GM19467 (cell line): ENCODE results near the gene CISD3.

Experiments
- ATAC-seq: cut with Tn5 transposase; IDR thresholded peaks from one replicate; pipeline ENCODE4 v1.9.1; 2021; ENCODE audit warnings: mild to moderate bottlenecking, moderate library complexity; ENCODE audit not compliant: unreplicated experiment

Gene CISD3

DNA sequence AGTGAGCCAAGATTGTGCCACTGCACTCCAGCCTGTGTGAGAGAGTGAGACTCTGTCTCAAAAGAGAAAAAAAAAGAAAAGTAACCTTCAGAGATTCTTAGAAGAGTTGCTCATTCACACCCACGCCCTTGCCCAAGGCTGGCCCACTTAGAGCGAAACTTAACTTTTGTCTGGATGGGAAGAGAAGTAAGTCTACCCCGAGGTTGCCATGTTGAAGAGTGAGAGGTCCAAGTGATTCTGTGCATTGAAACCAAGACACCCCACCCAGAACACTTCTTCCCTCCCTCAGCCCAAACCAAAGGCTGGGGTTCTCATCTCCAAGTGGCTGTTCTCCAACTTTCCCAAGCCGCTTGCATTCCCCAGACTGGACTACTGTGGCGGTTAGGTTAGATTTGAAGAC lies 2.4 kb upstream of the CISD3 start:
- ATAC-seq, result no peak

DNA sequence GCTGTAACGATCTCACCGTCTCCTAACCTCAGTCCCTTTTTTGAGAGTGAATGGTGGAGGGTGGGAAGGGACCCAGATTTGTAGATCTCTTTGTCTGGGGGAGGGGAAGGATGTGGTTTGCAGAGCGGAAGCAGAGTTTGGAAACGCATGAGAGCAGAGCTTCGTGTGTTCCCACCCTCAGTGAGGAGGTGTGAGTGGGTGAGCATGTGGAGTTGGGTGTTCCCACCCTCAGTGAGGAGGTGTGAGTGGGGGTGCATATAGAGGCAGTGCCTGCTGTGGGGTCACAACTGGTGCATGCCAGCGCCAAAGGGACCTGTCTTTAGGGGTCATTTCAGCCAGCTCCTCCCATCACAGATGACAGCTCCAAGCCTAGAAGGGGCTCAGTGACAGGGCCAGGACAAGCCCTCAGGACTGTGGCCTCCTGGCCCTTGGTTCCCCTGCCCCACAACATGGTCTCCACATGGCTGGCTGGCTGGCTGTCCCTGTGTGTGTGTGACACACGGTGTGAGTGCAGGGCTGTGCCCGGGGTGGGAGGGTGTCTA lies 1.8 kb upstream of the CISD3 start:
- no peak for ATAC-seq

DNA sequence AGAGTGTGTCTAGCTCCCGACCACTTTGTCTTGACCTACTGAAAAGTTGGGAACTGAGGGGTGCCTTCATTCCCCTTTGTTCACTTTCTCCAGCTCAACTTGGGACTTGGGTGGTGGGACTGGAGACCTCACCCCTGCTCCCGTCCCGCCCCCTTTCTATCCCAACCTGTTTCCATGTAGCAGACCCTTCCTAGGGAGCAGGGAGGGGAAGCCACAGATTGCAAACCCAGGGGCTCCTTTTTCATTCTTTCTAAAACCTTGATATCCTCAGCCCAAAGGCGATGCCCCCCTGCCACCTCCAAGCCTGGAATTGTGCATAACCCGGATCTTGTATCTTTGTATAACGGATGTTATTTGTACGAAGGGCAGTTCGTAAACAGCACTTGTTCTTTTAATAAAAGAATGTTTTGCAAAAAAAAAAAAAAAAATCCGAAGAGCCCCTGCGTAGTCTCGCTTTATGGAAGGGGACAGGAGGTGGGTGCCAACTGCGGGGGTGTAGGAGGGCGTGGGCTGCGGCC lies 714 bp upstream of the CISD3 start:
- ATAC-seq, result no peak

DNA sequence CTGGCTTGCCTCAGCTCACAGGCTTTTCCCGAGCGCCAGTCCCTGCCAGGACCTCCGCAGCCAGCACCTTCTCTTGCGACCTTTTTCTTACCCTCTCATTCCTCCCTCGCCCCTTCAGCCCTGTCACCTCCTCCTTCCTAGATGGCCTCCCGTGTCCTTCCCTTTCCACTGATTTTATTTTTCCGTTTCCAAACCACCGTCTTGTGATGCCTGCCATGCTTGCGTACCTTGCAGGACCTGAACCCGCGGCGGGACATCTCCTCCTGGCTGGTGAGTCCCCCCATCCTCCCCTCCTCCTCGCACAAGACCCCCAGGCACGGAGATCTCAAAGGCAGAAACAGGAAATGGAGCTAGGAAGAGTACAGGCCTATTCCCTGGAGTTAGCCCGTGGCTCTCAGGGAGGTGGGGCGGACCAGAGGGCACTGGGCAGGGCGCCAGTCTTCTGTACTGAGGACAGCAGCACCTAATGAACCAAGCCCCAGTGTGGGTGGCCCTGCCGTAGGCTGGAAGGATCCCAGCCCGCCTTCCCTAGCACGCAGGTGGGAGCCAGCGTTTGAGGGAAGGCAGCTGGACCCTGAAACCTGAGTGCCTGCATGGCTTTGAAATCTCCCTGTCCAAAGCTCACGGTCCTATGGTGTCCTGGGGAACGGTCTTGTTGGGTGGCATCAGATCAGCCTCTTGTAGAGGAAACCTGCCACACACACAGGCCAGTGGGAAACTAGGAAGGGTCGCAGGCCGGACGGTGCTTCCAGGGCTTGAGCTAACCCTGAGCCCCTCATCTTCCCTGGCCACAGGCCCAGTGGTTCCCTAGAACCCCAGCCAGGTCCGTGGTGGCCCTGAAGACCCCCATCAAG lies 612 bp downstream of the CISD3 start:
- no peak for ATAC-seq

DNA sequence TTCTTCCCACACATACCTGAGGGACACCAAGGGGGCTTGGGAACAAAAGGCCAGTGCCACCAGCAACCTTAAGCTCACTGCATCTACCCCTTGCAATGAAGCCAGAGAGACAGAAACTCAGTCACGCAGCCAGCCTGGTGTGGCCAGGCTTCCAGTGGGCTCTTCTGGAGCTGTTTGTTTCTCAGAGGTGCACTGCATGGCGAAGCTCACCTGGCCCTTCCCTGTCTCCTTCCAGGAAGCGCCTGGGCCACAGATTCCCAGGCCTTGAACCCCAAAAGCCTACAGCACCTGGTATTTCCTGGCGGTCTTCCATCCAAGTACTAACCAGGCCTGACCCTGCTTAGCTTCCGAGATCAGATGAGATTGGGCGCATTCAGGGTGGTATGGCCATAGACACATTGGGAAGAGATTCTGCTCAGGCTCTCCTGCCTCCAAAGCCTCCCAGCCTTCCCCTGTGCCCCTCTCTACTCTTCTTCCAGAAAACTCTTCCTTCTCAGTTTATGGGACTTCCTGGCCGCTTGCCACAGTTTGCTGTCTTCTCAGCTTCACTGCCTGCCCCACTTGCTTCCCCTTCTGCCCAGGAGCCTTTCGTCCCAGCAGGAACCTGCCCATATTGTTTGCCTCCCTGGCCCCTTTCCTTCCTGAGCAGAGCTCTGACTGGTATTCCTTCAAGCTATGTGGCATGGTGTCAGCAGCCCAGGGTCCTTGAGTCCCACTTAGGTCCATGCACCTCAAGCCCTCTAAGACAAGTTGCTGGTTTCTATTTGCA lies 1.6 kb downstream of the CISD3 start:
- ATAC-seq, result no peak

DNA sequence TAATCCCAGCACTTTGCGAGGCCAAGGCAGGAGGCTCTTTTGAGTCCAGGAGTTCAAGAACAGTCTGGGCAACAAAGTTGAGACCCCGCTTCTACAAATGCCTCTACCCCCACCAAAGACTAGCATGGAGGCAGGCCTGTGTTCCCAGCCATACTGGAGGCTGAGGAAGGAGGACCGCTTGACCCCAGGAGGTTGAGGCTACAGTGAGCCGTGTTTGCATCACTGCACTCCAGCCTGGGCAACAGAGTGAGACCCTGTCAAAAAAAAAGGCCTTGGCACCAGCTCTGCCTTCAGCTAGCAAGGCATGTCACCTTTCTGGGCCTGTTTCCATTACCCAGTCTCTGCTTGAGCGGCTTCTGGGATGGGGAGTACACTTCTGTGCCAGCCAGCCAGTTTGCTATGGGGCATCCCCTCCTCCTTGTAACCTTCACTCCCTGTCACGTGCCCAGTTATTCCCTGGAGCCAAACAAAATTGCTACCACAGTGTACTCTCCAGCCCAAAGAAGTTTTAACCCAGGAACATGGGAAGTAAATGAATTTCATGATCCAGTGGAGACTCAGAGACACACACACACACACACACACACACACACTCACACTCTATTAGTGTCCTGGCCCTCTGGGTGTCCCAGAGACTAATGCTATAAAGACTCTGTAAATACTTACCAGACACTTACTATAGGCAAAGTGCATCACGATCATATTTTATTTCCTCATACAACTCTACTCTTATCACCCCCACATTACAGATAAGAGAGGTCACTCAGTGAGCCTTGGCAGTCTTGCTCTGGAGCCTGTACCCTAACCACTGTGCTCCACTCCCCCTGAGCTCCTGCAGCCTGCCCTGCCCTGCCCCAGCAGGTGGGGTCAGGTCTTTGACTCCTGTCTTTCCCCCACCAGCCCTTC lies 2.5 kb downstream of the CISD3 start:
- no peak for ATAC-seq

DNA sequence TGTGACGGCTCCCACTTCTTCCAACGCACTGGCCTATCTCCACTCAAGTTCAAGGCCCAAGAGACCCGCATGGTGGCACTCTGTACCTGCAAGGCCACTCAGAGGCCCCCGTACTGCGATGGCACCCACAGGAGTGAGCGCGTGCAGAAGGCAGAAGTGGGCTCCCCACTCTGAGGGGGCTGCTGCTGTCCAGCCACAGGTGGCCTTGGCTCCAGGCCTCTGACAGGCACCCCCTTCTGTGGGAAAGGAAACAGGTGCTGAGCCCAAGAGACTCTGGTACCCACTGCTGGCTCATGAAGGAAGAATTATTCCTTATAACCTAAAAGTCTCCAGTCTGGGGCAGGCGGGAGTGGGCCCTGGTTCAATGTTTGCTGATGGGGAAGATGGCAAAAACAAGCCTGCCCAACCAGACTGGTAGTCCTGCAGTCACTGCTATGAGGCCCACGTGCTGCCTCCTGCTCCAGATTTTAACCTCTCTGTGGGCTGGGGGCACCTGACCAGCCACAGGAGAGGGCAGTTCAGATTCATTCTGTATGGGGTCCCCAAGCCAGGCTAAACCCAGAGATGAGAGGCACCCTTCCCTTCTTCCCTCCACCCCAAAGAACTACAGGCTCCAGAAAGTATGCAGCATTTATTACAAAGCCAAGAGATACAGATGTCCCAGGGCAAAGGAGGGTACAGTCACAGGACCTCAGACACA lies 3.3 kb downstream of the CISD3 start:
- ATAC-seq, result no peak

DNA sequence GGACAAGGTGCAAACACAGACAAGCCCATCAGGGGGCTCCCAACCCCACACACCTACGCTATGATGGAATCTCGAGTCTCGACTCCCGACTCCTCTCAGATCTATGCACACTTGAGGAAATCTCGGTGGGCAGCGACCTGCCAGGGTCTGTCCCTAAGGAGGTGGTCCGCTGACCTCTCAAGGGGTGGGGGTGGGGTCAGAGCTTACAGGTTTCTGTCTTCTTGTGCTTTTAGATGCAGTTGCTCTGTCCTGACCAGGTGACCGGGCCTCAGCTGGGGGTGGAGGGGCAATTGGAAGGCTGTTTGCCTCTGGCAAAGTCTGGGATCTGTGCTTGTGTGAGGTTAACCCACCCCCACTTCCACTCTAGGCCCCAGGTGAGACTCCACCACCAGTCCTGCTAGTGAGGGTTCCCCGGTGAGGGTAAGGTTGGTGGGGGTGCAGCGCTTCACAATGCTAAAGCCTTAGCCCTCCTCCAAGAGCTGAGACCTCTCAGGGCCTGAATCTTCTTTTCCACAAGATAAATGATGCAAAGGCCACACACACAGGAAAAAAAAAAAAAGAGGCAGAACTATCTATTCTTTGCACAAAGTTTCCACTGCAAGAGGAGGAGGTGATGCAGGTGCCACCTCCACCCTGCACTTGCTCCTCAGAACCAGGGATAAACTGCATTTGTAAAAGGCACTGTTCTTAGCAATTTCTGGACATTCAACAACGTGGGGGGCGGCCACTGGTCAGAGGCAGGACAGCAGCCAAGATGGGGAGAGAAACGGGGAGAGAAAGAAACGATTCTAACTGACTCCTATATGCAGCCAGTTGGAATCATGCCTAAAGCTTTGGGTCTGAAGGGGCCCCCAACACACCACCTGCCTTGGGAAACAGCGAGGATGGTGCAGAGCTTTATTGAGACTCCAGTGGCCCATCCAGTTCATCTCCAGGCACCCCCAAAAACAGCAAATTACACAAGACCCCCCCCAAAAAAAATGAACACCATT lies 4.1 kb downstream of the CISD3 start:
- no peak for ATAC-seq

DNA sequence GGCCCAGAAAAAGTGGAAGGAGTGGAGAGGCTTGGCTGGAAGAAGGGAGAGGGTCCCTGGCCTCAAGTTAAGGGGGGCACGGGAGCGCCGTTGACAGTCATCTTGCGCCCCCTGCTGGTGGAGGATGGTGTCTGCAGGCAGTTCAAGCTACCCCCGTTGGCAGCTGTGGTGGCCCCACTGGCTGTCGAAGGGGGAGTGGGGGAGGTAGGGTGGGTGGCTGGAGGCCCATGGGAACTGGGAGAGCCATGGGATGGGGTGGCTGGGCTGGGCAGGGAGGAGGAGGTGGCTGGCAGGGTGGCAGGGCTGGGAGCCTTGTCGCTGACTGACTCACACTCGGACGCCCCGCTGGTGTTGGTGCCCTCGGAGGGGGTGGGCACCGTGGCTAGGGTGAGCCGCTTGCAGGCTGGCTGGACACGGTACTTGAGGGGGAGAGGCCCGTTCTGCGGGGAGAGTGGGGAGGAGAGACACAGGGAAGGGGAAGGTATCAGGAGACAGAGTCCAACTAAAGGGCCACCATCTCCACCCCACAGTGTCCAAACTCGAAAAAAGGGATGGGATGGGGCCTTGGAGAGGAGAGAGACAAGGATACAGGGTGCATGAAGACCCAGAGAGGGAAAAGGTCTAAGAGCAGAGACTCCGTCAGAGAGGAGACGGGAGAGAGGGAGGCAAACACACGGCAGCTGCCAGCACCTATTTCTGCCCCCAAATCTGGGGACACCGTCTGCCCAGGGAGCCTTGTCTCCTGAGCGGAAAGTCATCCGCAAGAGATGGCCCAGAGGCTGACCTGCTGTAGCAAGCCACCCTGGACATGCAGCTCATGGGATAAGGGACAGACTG lies 5.2 kb downstream of the CISD3 start:
- ATAC-seq, result no peak

DNA sequence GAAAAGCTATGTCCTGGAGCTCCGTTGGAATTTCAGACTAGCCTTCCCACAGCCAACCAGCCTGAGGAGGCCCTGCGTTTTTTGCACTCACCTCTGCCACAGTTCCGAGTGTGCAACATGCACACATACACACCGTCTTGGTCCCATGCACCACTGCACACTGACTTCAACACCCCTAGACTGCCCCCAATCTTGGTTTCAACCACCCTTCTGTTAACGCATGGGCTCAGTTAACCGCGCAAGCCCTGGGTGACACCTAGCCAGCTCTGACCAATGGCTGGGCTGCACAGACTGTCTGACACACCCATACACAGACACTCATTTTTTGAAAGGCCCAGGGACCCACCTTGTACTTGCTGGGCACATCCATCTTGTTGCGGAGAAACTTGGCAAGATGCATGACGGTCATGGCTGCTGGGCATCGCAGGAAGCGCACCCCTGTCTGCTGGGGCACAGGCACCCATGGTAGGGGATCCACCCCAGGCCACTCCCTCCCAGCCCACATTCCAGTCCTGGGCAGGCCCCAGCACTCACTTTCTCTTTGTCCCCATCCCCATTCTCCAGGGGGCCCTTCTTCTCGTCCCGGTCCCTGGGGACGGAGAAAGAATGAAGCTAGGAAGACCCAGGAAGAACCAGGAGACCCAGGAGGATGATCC lies 8.0 kb downstream of the CISD3 start:
- ATAC-seq, result no peak

DNA sequence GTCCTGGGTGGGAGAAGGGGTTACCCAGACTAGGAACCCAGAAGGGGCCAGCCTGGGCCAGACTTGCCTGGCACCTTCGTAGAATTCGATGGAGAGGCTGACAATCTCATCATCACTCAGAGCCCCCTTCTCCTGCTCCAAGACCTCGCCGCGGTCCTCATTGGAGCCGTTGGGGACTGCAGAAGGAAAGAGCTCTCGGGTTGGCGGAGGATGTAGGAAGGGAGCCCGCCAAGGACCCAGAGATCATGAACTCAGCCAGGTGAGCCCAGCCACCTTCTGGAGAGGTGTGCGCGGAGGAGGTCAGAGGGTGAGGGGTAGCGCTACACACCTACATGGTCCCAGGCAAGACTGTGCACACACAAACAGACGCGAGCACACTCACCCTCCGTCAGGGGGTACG lies 8.5 kb downstream of the CISD3 start:
- no peak for ATAC-seq

DNA sequence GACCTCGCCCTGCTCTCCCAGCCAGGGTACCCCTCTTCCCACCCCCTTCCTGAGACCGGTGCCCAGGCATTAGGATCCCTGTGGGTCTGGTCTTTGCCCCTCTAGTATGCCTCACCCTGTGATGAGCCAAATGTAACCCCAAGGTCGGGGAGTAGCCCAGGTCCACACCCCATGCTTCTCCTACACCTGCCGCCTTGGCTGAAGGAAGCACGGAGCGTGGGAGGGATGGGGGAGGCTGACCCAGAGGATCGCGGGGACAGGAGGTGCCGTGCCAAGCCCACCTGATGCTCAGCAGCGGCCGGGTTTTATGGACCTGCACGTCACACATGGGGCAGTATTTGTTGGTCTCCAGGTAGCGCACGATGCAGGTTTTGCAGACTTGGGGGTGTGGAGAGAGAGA lies 9.2 kb downstream of the CISD3 start:
- ATAC-seq, result no peak

DNA sequence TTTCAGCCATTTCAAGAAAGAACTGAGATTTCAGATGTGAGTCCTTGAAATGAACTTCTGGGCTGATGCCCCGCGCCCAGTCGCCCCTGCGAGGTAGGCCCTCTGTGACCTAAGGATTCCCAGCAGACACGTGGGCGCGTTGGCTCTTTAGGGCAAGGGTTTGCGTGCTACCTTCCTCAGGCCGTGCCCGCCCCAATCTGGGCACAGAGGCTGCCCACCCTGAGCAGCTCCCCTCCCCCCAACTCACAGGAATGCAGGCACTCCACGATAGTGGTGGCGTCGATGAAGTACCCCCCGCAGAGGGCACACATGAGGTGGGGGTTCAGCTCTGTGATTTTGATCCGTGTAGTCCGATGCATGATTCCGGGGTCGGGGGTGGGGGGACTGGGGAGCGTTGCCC lies 9.9 kb downstream of the CISD3 start:
- ATAC-seq, result no peak

DNA sequence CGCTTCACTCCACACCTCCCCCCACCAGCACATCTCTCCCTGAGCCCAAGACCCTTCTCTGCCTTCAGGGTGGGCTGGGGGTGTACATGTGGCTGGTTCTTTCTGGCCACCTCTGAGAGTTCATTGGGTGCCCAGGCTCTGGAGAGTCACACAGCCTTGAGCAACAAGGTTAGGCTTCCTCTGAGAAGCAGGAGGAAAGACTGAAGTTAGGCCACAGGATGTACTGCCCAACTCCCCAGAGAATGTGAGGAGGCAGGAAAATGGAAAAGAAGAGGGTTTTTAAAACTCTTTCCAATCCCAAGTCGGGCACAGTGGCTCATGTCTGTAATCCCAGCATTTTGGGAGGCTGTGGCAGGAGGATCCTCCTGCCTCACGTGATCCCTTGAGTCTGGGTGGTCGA lies 10.7 kb downstream of the CISD3 start:
- no peak for ATAC-seq

DNA sequence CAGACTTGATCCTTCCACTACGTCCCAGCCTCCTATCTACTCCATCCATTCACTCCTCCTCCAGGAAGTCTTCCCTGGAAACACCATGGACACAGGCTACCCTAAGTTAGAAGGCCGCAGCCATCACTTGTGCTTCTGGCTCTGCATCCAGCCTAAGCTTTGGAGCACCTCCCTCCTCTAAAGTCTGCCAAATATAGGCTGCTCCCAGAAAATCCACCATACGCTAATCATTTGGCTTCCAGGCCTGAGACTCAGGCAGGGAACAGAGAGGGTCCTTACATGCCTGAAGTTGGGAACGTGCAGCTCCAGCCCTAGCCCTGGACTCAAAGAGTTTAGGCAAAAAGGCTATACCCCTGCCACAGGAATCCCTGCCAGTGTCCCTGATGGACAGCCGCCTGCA lies 11.3 kb downstream of the CISD3 start:
- no peak for ATAC-seq

DNA sequence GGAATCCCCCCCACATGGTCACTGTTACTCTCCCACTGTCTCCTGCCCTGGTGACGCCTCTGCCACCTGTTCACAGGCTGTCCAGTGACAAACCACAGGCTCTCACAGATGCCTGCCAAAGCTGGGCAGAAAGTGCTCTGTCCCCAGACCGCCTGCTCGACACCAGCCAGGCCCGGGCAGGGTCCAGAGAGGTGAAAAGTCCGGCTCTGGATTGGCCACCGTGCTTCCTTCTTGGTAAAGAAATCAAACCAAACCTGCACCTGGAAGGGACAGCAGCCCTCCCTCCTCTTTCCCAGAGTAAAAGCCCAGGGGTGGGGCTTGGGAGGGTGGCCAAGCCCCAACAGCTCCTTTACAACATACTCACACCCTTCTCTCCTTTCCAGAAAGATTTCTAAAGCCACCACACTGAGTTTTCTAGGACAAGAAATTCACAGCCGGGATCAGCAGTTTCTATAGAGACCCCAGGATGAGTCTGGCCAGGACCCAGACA lies 11.8 kb downstream of the CISD3 start:
- ATAC-seq, result no peak
